Measurements from ENCODE around the gene SERPINA1. TPM values are rescaled to one million over a fixed set of nuclear protein-coding genes. Genes with fewer than 3 reads are reported as not detected.
A peak's percentile ranks its signal among the peaks of the same experiment; 100 is the strongest.

SERPINA1 gene
- total RNA-seq, 2 donors from 2014 or later, result 2.4 to 8.8 TPM

DNA sequence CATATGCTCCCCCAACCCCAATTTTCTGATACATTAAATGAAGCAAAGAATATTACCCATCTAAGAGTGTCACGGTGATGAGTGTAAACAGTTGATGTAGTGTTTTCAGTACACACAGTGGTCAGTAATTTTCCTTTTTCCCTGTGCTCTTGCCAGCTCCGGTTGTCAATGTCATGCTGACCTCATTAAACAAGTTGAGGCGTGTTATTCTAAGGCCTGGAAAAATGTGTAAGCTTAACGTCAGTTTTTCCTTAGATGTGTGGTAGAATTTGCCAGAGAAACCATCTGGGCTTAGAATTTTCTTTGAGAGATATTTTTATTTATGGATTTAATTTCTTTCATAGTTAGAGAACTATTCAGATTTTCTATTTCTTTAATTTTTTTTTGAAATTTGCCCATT, 53.5 kb downstream of the SERPINA1 start:
- H3K36me3 ChIP-seq, result no peaks in the 10 kb centered on the region
- no peak overlapping the region for H3K27ac ChIP-seq
- DNase-seq (ENCODE audit: low spot score), result no peak
- no peak for TF ChIP-seq CTCF (IDR thresholded peaks at IDR 0.05)
- H3K4me1 ChIP-seq, result no peaks in the 10 kb centered on the region
- H3K9me3 ChIP-seq, result no peaks in the 10 kb centered on the region
- no peaks in the 10 kb centered on the region for H3K27me3 ChIP-seq
- no peak overlapping the region for H3K4me3 ChIP-seq

GRCh38 chr14:94332587-94332986, 55.8 kb downstream of the SERPINA1 start:
- Histone ChIP-seq H3K9me3 (no peaks in the 10 kb centered on the region), H3K27me3 (no peaks in the 10 kb centered on the region), H3K27ac (no peak overlapping the region), H3K36me3 (no peaks in the 10 kb centered on the region), H3K4me1 (no peaks in the 10 kb centered on the region), H3K4me3 (no peak overlapping the region)
- no peak for DNase-seq (ENCODE audit: low spot score)
- TF ChIP-seq CTCF (IDR thresholded peaks at IDR 0.05), result no peak

DNA sequence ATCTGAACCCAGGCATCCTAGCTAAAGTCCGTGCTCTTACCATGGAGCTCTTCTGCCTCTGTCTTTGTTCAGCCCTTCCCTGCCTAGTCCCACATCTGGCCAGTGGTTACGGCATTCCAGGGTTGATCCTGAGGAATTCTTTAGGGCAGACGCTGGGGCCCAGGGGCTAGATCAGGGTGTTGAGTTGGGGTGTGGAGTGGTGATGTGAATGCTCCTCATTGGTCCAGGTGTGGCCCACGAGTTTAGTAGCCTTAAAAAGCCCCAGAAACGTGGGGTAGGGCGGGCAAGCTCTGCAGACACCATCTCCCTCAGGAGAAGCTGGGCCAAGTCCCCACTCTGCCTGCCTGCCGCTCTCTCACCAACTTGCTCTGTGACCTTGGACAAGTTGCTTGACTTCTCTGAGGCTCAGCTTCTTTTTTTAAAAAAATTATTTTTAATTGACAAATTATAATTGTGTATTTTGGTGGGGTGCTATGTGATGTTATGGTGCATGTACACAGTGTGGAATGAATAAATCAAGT, 56.3 kb downstream of the SERPINA1 start:
- Histone ChIP-seq H3K9me3 (no peaks in the 10 kb centered on the region), H3K4me1 (no peaks in the 10 kb centered on the region), H3K27ac (no peak overlapping the region), H3K27me3 (no peaks in the 10 kb centered on the region), H3K36me3 (no peaks in the 10 kb centered on the region), H3K4me3 (no peak overlapping the region)
- no peak for TF ChIP-seq CTCF (IDR thresholded peaks at IDR 0.05)
- DNase-seq (ENCODE audit: low spot score), result peak; percentile 28

GRCh38 chr14:94331462-94331861, 56.9 kb downstream of the SERPINA1 start:
- Histone ChIP-seq H3K27me3 (no peaks in the 10 kb centered on the region), H3K4me1 (no peaks in the 10 kb centered on the region), H3K36me3 (no peaks in the 10 kb centered on the region), H3K4me3 (no peak overlapping the region), H3K27ac (no peak overlapping the region), H3K9me3 (no peaks in the 10 kb centered on the region)
- DNase-seq (ENCODE audit: low spot score), result peak; percentile 50
- TF ChIP-seq CTCF (IDR thresholded peaks at IDR 0.05), result no peak

DNA sequence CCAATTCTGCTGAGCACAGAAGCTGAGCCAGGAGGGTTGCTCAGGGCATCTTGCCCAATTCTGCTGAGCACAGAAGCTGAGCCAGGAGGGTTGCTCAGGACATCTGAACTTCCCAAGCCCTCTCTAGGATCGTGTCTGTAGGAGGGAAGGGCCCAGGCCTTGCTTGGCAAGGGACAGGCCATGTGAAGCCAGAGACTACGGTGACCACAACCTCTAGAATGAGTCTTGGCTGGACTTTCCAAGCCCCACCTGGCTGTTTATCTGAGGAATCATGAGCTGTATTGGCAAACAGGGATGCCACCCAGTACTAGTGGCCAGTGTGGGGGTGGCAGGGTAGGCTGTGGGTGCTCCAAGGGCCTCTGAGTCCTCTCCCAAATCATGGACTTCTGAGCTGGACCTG, 57.5 kb downstream of the SERPINA1 start:
- H3K36me3 ChIP-seq, result no peaks in the 10 kb centered on the region
- H3K4me1 ChIP-seq, result no peaks in the 10 kb centered on the region
- no peak for TF ChIP-seq CTCF (IDR thresholded peaks at IDR 0.05)
- H3K4me3 ChIP-seq, result no peak overlapping the region
- DNase-seq (ENCODE audit: low spot score), result peak; percentile 49
- H3K27ac ChIP-seq, result no peak overlapping the region
- H3K9me3 ChIP-seq, result no peaks in the 10 kb centered on the region
- no peaks in the 10 kb centered on the region for H3K27me3 ChIP-seq

- H3K9me3 ChIP-seq, result no peaks in the 10 kb centered on the region
- H3K27me3 ChIP-seq, result no peaks in the 10 kb centered on the region
- no peak overlapping the region for H3K4me3 ChIP-seq
- peak; percentile 30 for DNase-seq (ENCODE audit: low spot score)
- H3K27ac ChIP-seq, result no peak overlapping the region
- no peaks in the 10 kb centered on the region for H3K4me1 ChIP-seq
- H3K36me3 ChIP-seq, result no peaks in the 10 kb centered on the region
- no peak for TF ChIP-seq CTCF (IDR thresholded peaks at IDR 0.05)
Observed at GRCh38 chr14:94330432-94330831, 58.0 kb downstream of the SERPINA1 start.
